GM10266 (cell line): Measurements from ENCODE around the gene POLR3E.

Experiments
- DNase-seq: peaks from one replicate; pipeline ENCODE4 v3.0.0; 2012; ENCODE audit errors: extremely low spot score
- TF ChIP-seq, protein P1 (sequence below): IDR thresholded peaks from 2 replicates; pipeline ENCODE4 v1.5.1; 2012; ENCODE audit warnings: mild to moderate bottlenecking, low read depth; ENCODE audit not compliant: control insufficient read depth, insufficient read depth; ENCODE audit errors: missing control alignments

POLR3E gene

DNA sequence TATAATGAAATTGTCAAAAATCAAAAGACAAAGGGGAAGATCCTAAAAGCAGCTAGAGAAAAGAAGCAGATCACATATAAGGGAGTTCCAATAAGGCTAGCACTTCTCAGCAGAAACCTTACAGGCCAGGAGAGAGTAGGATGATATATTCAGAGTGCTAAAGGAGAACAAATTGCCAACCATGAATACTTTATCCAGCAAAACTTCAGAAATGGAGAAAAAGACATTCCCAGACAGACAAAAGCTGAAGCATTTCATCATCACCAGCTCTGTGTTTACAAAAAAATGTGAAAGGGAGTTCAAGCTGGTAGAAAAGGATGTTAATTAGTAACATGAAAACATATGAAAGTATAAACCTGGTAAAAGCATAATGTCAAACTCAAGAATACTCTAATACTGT lies 39.8 kb downstream of the POLR3E start:
- TF ChIP-seq, protein P1, sequence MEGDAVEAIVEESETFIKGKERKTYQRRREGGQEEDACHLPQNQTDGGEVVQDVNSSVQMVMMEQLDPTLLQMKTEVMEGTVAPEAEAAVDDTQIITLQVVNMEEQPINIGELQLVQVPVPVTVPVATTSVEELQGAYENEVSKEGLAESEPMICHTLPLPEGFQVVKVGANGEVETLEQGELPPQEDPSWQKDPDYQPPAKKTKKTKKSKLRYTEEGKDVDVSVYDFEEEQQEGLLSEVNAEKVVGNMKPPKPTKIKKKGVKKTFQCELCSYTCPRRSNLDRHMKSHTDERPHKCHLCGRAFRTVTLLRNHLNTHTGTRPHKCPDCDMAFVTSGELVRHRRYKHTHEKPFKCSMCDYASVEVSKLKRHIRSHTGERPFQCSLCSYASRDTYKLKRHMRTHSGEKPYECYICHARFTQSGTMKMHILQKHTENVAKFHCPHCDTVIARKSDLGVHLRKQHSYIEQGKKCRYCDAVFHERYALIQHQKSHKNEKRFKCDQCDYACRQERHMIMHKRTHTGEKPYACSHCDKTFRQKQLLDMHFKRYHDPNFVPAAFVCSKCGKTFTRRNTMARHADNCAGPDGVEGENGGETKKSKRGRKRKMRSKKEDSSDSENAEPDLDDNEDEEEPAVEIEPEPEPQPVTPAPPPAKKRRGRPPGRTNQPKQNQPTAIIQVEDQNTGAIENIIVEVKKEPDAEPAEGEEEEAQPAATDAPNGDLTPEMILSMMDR: no peak
- DNase-seq: no peak

DNA sequence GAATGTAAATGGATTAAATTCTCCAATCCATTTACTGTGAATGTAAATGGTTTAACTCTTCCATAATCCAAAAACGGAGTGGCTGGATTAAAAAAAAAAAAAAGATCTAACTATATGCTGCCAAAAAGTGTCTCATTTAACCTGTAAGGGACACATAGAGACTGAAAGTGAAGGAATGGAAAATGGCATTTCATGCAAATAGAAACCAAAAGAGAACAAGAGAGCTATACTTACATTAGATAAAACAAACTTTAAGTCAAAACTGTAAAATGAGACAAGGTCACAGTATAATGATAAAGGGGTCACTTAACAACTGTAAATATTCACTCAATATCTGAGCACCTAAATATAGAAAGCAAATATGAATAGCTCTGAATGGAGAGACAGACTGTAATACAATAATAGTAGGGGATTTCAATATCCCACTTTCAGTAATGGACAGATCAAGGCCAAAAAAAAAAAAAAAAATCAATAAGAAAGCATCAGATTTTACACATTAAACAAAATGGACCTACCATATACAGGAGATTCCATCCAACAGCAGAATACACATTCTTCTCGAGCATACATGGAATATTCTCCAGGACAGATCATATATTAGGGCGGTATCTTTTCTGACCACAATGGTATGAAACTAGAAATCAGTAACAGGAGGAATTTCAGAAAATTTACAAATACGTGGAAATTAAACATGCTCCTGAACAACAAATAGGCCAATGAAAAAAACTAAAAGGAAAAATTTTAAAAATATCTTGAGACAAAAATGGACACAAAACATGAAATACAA lies 40.8 kb downstream of the POLR3E start:
- DNase-seq: no peak
- TF ChIP-seq, protein P1: no peak

DNA sequence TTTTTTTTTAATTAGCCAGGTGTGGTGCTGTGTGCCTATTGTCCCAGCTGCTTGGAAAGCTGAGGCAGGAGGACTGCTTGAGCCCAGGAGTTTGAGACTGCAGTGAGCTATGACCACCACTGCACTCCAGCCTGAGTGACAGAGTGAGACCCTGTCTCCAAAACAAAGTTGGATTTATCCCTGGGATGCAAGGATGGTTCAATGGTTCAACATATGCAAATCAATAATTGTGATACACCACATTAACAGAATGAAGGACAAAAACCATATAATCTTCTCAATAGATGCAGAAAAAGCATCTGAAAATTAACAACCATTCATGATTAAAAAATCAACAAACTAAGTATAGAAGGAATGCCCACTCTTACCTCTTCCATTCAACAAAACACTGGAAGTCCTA lies 43.7 kb downstream of the POLR3E start:
- TF ChIP-seq, protein P1: no peak

DNA sequence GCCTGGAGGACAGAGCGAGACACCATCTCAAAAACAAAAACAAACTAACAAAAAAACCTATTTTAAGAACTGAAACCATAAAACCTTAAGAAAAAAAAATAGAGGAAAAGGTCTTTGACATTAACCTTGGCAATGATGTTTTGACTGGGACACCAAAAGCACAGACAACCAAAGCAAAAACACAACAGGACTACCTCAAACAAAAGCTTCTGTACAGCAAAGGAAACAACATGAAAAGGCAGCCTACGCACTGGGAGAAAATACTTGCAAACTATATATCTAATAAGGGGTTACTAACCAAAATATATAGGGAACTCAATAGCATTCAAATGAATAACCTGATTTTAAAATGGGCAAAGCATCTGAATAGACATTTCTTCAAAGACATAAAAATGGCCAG lies 44.9 kb downstream of the POLR3E start:
- TF ChIP-seq, protein P1: no peak
- no peak for DNase-seq

More for the DNA sequence above, 43.7 kb downstream of the POLR3E start:
- DNase-seq: no peak

DNA sequence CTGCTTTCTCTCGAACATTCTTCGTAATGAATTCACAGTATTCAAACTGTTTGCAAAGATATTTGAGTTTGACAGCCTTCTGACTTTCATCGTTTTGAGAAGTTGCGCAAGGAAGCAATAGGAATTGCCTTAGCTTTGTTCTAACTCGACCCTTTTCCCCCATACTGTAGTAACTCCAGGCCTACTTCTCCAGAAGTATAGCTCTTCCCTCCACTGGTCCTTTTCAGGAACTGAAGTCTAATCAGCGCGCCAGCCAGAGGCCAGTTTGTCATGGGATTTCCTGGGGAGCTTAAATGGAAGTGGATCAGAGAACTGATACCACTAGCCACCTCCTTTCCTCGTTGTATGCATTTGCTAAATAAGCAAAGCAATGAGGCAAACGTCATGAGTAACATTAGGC lies 49.3 kb downstream of the POLR3E start:
- TF ChIP-seq, protein P1: no peak
- no peak for DNase-seq

DNA sequence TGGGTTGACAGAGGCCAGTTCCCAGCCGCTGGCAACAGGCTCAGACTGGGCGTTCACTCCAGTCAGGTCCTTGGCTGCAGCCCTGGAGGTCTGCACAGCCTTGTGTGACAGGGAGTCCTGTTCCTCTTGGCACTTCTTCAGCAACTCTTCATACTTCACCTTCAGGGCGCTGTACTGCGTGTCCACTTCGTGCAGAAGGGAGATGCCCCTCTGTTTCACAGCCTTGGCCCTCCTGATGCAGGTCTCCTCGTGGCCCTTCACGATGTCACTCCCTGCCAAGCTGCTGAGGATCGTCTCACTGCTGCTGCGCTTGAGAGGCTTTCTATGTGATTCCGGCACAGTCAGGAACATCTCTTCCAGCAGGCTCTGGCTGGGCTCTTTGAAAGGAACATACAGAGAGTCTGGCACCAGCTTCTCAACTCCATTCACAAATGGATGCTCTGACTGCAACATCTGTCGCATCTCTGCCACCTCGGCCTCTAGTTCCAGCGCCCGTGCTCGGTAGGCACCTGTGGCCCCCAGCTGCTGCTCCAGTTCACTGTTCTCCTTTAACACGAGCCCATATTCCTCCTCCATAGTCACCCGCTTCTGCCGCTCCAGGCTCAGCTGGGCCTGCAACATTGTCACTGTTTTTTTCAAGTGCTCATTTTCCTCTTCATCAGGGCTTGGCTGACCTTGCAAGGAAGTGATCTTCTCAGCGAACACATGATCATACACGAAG lies 50.1 kb downstream of the POLR3E start:
- DNase-seq: no peak

More for the DNA sequence above, 50.1 kb downstream of the POLR3E start:
- TF ChIP-seq, protein P1: no peak
